GM18498 (cell line): ENCODE results near the gene PCNA.

Experiments used
- ATAC-seq: cut with Tn5 transposase; IDR thresholded peaks from one replicate; pipeline ENCODE4 v1.9.1; 2021; ENCODE audit warnings: mild to moderate bottlenecking, moderate library complexity; ENCODE audit not compliant: unreplicated experiment

The PCNA gene

GRCh38 chr20:5143851-5144250 is 24.1 kb upstream of the PCNA start:
- no peak for ATAC-seq

GRCh38 chr20:5141615-5142014 is 21.9 kb upstream of the PCNA start:
- no peak for ATAC-seq

GRCh38 chr20:5140195-5140594 is 20.4 kb upstream of the PCNA start:
- ATAC-seq, result no peak

- ATAC-seq, result peak; percentile 33
Measured at GRCh38 chr20:5136096-5136495, 16.3 kb upstream of the PCNA start.

- peak; percentile 56 for ATAC-seq
Measured at GRCh38 chr20:5135363-5136012, 15.7 kb upstream of the PCNA start.

- ATAC-seq, result no peak
Measured at GRCh38 chr20:5133998-5134397, 14.2 kb upstream of the PCNA start.

GRCh38 chr20:5131502-5131901 is 11.7 kb upstream of the PCNA start:
- no peak for ATAC-seq

- no peak for ATAC-seq
Measured at GRCh38 chr20:5128886-5129285, 9.1 kb upstream of the PCNA start.

- no peak for ATAC-seq
Measured at GRCh38 chr20:5127859-5128424, 8.2 kb upstream of the PCNA start.

GRCh38 chr20:5127204-5127858 is 7.6 kb upstream of the PCNA start:
- ATAC-seq, result peak; percentile 29

- peak; percentile 92 for ATAC-seq
Measured at GRCh38 chr20:5126512-5127203, 6.9 kb upstream of the PCNA start, which contains the start of gene CDS2. CDS2 (plus strand) TSS chr20:5127008; CDS start chr20:5127093, 85 bp downstream.

GRCh38 chr20:5122873-5123260 is 3.1 kb upstream of the PCNA start:
- no peak for ATAC-seq

GRCh38 chr20:5120185-5120476 is 373 bp upstream of the PCNA start:
- no peak for ATAC-seq

GRCh38 chr20:5119143-5119434 is 669 bp downstream of the PCNA start:
- ATAC-seq, result no peak

GRCh38 chr20:5118220-5119142 is 1.3 kb downstream of the PCNA start:
- no peak for ATAC-seq

- ATAC-seq, result no peak
Measured at GRCh38 chr20:5116875-5117274, 2.9 kb downstream of the PCNA start.

- no peak for ATAC-seq
Measured at GRCh38 chr20:5114403-5114802, 5.4 kb downstream of the PCNA start.

GRCh38 chr20:5113615-5113986 is 6.2 kb downstream of the PCNA start:
- ATAC-seq, result no peak

GRCh38 chr20:5109276-5109675 is 10.5 kb downstream of the PCNA start:
- ATAC-seq, result no peak

- ATAC-seq, result no peak
Measured at GRCh38 chr20:5104479-5104878, 15.3 kb downstream of the PCNA start.

GRCh38 chr20:5100684-5101347 is 18.9 kb downstream of the PCNA start:
- ATAC-seq, result no peak
